ENCODE results near the gene KCNK3. TPM values are rescaled to one million over a fixed set of nuclear protein-coding genes. Genes with fewer than 3 reads are reported as not detected.
"Not testable (repeated sequence)": the region's sequence is repeated elsewhere in the genome, so short reads cannot be mapped to it uniquely, and the experiment has no call there.

KCNK3 gene
- total and polyA plus RNA-seq, 3 donors from 2014 or later, result 1.0 to 2.5 (median 1.5) TPM

GRCh38 chr2:26745609-26746327, 53.2 kb downstream of the KCNK3 start:
- Histone ChIP-seq H3K4me1 (no peaks in the 10 kb centered on the region), H3K4me3 (no peak overlapping the region), H3K27ac (no peak overlapping the region), H3K27me3 (no peaks in the 10 kb centered on the region), H3K9me3 (no peaks in the 10 kb centered on the region), H3K36me3 (ENCODE audit: low read depth, missing control alignments) (no peaks in the 10 kb centered on the region)
- TF ChIP-seq POLR2A (IDR thresholded peaks at IDR 0.05) (no peak), CTCF (IDR thresholded peaks at IDR 0.05) (peak; percentile 93 to 95 (median 94))
- peak; percentile 95 for DNase-seq
- intact Hi-C loops (cut with DNase I; ENCODE audit: low total_unique reads), result no loop called here
- WGBS, 2 donors, result 37 to 50% methylated on average over 9 of the region's 9 CpGs

GRCh38 chr2:26746934-26747333, 54.4 kb downstream of the KCNK3 start:
- Histone ChIP-seq H3K4me3 (no peak overlapping the region), H3K36me3 (ENCODE audit: low read depth, missing control alignments) (no peaks in the 10 kb centered on the region), H3K27me3 (no peaks in the 10 kb centered on the region), H3K4me1 (no peaks in the 10 kb centered on the region), H3K9me3 (no peaks in the 10 kb centered on the region), H3K27ac (no peak overlapping the region)
- 57 to 86% methylated on average over 3 of the region's 3 CpGs for WGBS, 2 donors
- intact Hi-C loops (cut with DNase I; ENCODE audit: low total_unique reads), result no loop called here
- no peak for DNase-seq
- TF ChIP-seq CTCF (IDR thresholded peaks at IDR 0.05) (no peak), POLR2A (IDR thresholded peaks at IDR 0.05) (no peak)

GRCh38 chr2:26749787-26750420, 57.4 kb downstream of the KCNK3 start:
- DNase-seq; intact Hi-C loops (cut with DNase I; ENCODE audit: low total_unique reads); H3K27me3 ChIP-seq; H3K9me3 ChIP-seq; H3K4me1 ChIP-seq; H3K4me3 ChIP-seq; H3K36me3 ChIP-seq (ENCODE audit: low read depth, missing control alignments); H3K27ac ChIP-seq: not testable (repeated sequence)
- 47 to 78% methylated on average over 8 of the region's 8 CpGs for WGBS, 2 donors

- H3K4me1 ChIP-seq; DNase-seq; H3K9me3 ChIP-seq; H3K27ac ChIP-seq; intact Hi-C loops (cut with DNase I; ENCODE audit: low total_unique reads); H3K4me3 ChIP-seq; H3K27me3 ChIP-seq; H3K36me3 ChIP-seq (ENCODE audit: low read depth, missing control alignments): not testable (repeated sequence)
- 83 to 86% methylated on average over 11 of the region's 11 CpGs for WGBS, 2 donors
Measured at GRCh38 chr2:26750467-26750866, 57.9 kb downstream of the KCNK3 start.

GRCh38 chr2:26752656-26753055, 60.1 kb downstream of the KCNK3 start:
- no peak for DNase-seq
- no peak overlapping the region for H3K27ac ChIP-seq
- no peaks in the 10 kb centered on the region for H3K4me1 ChIP-seq
- 83 to 94% methylated on average over 3 of the region's 3 CpGs for WGBS, 2 donors
- H3K36me3 ChIP-seq (ENCODE audit: low read depth, missing control alignments), result no peaks in the 10 kb centered on the region
- no peak overlapping the region for H3K4me3 ChIP-seq
- intact Hi-C loops (cut with DNase I; ENCODE audit: low total_unique reads), result no loop called here
- no peak for TF ChIP-seq CTCF (IDR thresholded peaks at IDR 0.05)
- TF ChIP-seq POLR2A (IDR thresholded peaks at IDR 0.05), result no peak
- H3K27me3 ChIP-seq, result no peaks in the 10 kb centered on the region
- H3K9me3 ChIP-seq, result no peaks in the 10 kb centered on the region

- no peak overlapping the region for H3K4me3 ChIP-seq
- intact Hi-C loops (cut with DNase I; ENCODE audit: low total_unique reads), result no loop called here
- TF ChIP-seq CTCF (IDR thresholded peaks at IDR 0.05) (no peak), POLR2A (IDR thresholded peaks at IDR 0.05) (no peak)
- no peaks in the 10 kb centered on the region for H3K27me3 ChIP-seq
- 95 to 97% methylated on average over 4 of the region's 4 CpGs for WGBS, 2 donors
- H3K36me3 ChIP-seq (ENCODE audit: low read depth, missing control alignments), result no peaks in the 10 kb centered on the region
- peaks cover 5% of the 10 kb centered on the region for H3K4me1 ChIP-seq
- no peak for DNase-seq
- no peaks in the 10 kb centered on the region for H3K9me3 ChIP-seq
- H3K27ac ChIP-seq, result no peak overlapping the region
Measured at GRCh38 chr2:26754539-26754938, 62.0 kb downstream of the KCNK3 start.
